HL-60 (cell line): ENCODE data around the gene C1orf21.

Experiments
- CTCF ChIP-seq: IDR thresholded peaks from one replicate; pipeline ENCODE4 v1.5.1; 2011; ENCODE audit warnings: low read length, control low read depth, inconsistent platforms; ENCODE audit not compliant: insufficient read depth
- GABPA ChIP-seq: IDR thresholded peaks from 2 replicates; pipeline ENCODE4 v1.6.1; 2012; ENCODE audit warnings: low read depth
- POLR2AphosphoS5 ChIP-seq: IDR thresholded peaks from 2 replicates; pipeline ENCODE4 v1.6.1; 2012; ENCODE audit warnings: low read depth
- REST ChIP-seq: IDR thresholded peaks from 2 replicates; pipeline ENCODE4 v1.6.1; 2012; ENCODE audit warnings: low read depth; ENCODE audit not compliant: insufficient replicate concordance
- SPI1 ChIP-seq: IDR thresholded peaks from 2 replicates; pipeline ENCODE4 v1.6.1; 2012; ENCODE audit warnings: low read depth, mild to moderate bottlenecking, borderline replicate concordance

GRCh38 chr1:184512724-184513123, 125.9 kb downstream of the C1orf21 start:
- TF ChIP-seq CTCF (no peak), GABPA (no peak), REST (no peak), POLR2AphosphoS5 (no peak), SPI1 (no peak)
